IPS-NIHi11 (cell line): ENCODE results near the gene TMEM132E.
A peak's percentile ranks its signal among the peaks of the same experiment; 100 is the strongest.

ENCODE experiments used
- DNase-seq: peaks from one replicate; pipeline ENCODE4 v3.0.0; 2012; ENCODE audit warnings: mixed read lengths, low spot score

Gene TMEM132E

DNA sequence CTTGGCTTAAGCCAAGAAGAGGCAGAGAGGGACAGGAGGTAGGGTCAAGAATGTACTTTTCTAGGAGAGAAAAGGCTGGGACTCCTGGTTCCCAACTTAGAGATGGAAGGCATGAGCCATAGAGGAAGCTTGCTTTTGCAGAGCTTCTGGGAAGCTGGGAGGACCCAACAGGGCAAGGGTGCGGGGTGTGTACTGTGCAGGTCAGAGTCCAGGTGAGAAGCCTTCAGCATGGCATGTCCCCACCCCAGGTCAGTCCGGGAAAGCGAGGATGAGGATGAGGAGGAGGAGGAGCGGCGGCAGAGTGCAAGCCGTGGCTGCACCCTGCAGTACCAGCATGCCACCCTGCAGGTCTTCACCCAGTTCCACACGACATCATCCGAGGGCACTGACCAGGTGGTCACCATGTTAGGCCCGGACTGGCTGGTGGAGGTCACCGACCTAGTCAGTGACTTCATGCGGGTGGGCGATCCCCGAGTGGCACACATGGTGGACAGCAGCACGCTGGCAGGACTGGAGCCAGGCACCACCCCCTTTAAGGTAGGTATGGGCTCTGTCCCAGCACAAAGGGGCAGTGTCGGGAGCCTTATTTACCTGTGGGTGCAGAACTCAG lies 55.3 kb downstream of the TMEM132E start:
- DNase-seq, result no peak

DNA sequence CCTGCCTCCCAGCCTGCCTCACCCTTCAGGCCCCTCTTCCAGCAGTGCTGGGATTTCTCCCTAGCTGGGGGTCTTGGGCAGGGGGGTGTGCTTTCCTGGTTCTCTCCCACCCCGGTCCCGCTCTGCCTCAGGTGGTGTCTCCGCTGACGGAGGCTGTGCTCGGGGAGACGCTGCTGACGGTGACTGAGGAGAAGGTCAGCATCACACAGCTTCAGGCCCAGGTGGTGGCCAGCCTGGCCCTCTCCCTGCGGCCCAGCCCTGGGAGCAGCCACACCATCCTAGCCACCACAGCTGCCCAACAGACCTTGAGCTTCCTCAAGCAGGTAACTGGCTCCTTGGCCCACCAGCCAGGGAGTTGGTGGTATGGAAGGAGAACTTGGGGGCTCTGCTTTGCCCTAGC lies 56.5 kb downstream of the TMEM132E start:
- DNase-seq, result no peak

DNA sequence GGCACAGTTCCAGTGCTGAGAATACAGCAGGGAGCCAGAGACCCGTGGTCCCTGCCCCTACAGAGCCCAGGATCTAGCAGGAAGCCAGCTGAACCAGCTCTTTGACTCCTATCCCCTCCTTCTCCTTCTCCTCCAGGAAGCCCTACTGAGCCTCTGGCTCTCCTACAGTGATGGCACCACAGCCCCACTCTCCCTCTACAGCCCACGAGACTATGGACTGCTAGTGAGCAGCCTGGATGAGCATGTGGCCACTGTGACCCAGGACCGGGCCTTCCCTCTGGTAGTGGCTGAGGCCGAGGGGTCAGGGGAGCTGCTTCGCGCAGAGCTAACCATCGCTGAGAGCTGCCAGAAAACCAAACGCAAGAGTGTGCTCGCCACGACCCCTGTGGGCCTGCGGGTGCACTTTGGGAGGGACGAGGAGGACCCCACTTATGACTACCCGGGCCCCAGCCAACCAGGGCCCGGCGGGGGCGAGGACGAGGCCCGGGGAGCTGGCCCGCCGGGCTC lies 57.7 kb downstream of the TMEM132E start:
- no peak for DNase-seq

DNA sequence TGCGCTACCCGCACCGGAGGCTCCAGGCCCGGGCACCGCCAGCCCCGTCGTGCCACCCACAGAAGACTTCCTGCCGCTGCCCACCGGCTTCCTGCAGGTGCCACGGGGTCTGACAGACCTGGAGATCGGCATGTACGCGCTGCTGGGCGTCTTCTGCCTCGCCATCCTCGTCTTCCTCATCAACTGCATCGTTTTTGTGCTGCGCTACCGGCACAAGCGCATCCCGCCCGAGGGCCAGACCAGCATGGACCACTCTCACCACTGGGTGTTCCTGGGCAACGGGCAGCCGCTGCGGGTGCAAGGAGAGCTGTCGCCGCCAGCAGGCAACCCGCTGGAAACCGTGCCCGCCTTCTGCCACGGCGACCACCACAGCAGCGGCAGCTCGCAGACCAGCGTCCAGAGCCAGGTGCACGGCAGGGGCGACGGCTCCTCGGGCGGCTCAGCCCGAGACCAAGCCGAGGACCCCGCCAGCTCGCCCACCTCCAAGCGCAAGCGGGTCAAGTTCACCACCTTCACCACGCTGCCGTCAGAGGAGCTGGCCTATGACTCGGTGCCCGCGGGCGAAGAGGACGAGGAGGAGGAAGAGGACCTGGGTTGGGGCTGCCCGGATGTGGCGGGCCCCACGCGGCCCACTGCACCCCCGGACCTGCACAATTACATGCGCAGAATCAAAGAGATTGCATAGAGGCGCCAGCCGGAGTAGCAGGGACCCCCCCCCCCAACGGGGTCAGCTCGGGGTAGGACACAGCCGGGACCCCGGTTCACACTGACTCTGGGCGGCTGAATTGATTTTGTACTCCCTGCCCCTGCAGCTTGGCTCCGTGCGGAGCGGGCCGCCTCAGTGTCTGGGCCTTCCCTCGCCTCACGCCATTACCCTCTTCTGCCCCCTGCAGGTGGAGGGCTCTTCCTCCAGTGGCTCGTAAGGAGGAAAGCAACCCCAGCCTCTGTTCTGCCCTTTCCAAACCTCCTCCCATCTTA lies 58.5 kb downstream of the TMEM132E start:
- peak; percentile 92 for DNase-seq

DNA sequence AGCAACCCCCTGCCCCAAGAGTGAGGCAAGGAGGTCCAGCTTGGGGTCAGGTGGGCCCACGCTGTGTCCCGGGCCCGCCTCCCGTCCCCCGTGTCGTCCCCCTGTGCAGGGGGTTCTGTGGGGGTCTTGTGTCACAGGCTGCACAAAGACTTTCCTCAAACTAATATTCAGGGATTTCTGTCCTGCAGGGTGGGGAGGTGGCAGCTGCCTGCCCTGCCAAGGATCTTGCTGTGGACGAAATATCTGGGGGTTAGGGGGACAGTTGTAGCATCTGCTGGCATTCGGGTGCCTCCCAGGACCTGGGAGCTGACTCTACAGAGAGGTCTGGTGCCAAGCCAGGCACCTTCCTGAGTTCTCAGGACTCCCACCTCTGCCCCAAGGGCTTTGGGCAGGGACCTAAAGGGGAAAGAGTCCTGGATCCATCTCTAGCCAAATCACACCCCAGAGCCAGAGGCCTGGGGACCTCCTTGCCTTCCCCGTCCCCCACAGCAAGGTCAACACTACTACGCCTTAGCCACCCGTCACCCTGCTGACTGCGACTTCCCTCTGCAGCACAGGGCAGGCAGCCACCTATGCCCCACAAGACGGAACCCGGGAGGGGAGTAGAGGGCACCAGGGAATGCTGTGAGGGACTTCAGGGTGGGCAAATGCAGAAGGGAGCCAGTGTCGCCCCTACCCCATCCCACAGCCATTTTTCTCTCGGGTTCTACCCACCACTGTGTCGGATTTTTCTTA lies 59.3 kb downstream of the TMEM132E start:
- no peak for DNase-seq

DNA sequence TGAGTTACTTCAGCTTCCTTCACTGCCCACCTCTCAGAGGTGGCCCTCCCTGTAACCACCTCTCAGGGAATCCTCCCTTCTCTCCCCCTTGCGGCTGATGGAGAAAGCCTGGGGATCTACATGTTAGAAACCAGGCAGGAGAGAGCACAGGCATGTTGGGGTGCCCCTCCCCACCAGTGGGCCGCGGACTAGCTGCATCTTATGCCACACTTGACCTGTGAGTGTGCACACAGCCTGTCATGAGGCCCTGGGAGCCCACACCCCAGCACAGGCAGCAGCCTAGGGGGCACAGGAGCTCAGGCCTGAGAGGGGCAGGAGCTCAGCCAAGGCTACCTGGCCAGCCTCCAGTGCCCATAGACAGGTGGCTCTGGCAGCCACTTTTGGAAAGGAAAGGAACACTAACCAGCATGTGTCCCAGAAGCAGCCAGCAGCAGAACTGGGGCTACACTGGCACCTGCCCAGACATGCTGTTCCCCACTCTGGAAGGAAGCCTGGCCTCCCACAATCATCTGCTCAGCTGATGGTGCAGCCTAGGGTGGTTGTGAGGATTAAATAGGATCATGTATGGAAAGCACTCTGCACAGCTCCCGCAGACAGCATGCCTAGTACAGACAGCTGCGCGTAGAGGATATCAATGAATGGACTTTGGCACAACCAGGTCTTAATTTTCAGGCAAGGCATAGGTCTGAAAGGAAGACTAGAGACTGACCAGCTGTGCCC lies 60.5 kb downstream of the TMEM132E start:
- no peak for DNase-seq

DNA sequence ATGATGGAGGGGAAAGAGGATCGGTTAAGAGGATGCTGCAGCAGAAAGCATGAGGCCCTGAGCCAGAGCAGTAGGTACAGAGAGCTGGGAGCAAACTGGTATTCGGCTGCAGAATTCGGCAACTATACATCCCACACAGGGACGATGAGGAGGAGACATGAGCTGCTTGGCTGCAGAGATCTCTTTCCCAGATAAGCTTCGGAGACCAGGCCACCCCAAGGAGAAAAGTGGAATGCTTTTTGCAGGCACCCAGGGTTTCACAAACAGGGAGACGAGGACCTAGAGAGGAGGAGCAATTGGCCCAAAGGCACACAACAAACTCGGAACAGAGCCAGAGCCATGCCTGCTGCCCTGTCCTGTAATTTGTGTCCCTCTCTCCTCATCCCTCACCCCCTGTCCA lies 62.0 kb downstream of the TMEM132E start:
- no peak for DNase-seq

DNA sequence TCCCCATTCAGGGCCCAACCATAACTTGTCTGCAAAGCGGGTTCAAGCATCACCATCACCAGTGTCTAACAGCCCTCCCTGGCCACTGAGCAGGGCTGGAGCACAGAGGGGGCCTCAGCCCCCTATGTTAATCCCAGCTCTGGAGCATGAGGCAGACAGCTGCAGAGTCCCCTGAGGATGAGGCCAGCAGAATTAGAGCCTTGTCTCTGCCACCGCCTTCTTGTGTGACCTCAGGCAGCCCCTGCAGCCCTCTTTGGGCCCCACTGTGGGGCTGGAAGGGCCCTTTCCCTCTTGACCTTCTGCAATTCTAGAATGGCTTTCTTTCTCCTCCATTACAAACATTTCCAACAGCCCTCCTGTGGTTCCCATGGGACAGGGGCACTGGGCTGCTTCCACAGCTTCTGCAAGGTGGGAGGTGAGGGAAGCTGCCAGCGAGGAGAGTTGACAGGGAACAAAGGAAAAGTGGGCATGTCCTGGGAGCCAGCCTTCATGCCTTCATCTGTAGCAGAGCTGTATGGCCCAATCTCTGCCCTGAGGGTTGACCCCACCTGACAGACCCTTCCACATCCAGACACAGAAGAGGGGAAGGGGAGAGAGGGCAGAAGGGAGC lies 65.7 kb downstream of the TMEM132E start:
- no peak for DNase-seq

DNA sequence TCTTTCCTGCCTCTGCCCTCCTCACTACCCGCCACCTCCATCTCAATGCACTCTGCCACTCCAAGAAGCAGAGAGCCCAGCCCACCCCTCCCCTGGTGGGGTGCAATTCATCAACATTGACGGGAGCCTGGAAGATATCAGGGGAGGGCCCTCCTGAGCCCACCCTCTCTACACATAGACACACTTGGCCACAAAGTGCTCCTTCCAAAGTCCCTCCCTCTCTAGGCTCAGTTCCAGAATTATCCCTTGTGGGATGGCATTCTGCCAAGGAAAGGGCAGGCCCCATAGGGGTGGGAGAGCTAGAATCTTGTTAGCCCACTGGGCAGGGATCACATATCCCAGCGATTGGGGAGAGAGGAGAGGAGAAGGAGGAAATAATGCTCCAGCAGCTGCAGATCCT lies 66.2 kb downstream of the TMEM132E start:
- DNase-seq, result no peak

DNA sequence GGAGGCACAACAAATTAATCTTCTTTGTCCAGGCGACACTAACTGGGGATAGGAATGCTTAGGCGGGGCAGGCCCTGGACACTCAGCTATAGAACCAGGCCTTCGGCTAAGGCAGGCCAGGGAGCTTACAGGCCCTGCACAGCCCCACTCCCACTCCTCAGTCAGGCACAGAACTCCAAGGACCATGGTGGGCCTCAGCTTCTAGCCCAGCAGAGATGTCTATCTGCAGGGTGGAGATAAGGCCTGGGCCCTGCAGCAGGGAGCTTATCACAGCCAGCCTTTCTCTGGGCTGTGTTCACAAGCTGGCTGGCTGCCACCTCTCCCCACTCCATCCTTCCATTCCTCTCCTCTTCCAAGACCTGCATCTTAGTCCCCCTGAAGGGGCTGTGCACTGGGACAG lies 68.1 kb downstream of the TMEM132E start:
- DNase-seq, result no peak

DNA sequence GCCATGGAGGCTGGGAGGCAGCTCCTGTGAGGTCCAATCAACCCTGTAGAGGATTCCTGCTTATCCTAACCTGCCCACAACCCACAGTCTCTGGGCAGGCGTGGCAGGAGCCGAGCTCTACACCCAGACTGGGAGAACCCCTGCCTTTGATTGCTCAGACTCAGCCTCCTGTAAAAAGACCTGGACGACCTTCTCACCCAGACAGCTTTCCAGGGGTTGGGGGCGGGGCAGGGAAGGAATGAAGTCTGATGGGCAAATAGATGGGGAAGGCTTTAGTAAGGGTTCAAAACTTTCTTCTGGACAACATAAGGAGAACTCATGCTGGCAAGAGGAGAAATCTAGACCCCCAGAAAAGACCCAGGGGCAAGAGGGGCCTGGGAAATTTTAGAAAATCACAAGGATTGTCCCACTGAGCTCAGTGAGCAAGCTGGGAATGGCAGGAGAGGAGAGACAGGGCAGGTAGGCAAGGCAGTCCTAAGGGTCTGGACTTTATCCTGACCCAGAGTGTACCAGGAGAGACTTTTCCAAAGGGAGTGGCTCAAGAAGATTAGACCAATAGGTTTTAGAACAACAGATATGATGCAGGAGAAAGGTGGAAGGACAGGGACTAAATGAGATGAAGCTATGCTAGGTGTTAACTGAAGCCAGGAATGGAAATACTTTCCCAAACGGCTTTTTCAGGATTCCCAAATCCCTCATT lies 70.8 kb downstream of the TMEM132E start:
- DNase-seq, result no peak

DNA sequence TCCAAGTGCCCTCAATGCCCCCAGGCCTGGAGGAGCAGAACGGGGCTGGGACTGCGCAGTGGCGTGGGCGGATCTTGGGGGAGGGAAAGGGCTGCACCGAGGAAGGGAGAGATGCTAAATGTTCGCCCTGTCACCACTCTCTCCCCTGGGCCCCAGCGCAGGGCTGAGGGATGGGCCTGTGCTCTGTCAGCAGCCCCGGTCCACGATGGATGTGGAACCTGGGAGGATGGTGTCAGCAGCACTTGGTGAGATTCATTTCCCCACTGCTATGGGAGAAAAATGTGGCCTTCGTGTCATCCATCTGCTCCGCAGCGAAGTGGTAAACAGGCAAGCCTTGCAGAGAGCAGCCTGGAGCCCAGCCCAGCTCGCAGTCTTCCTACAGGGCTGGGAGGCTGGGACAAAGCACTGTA lies 72.0 kb downstream of the TMEM132E start:
- DNase-seq, result no peak

DNA sequence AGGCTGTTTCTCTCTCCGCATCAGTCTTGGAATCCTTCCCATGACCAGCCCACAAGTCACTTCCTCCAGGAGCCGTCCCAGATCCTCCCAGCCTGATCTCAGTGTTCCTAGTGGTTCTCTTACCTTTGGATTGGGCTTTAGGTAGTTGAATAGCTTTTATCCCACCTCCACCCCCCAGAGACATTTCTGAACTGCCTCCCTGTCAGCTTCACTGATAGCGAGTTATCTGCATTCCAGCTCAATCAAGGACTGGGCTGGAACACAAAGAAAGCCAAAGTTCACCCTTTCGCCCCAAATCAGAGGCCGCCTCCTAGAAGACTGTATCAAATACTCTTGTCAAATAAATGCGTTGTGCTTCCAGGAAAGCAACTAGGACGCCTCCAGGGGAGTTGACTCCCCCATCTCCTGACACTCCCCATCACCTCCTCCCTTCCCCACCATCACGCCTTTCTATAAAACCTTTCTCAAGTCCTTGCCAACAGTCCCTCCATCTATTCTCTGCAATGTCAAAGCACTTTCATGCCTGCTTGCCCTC lies 72.7 kb downstream of the TMEM132E start:
- no peak for DNase-seq

DNA sequence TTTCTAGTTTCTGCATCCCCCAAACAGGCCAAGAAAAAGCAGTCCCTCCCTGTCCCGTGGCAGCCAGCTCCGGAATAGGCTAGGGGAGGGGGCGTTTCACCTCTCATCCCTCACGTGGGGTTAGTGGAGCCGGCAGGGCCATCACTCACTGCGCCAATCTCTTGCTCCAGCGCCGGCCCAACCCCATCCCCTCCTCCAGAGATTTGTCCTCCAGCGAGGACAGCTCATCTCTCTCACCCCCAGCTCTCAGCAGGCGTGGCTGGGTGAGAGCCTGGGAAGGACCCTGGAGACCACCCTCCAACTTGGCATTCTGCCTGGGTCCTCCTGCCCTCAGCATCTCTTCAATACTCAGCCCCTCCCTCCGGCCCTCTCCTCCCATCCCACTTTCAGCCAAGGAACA lies 74.1 kb downstream of the TMEM132E start:
- no peak for DNase-seq

DNA sequence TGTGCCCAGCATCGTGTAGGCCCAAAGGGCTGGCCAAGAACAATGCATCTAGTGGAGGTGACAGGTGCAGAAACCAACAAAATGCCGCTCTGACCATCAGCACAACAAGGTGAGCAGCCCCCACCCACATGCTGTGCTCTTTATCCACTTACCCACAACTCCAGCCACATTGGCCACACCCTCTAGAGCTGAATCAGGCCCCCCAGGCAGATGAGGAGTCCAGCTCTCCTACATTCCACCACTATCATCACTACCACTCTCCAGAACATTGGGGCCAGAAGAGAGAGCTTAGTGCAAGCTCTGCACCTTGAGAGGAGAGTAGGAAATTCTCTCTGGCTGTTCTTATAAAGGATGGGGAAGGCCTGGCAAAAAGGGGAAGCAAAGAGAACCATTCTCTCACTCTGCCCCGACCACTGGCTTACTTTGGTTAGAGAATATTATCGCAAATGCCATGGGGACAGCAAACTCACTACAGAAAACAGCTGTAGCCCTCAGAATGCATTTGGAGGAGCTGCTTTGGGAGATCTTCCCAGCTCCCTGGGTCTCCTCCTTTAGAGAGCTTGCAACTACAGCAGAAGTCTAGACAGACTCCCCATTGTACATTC lies 75.0 kb downstream of the TMEM132E start:
- no peak for DNase-seq

DNA sequence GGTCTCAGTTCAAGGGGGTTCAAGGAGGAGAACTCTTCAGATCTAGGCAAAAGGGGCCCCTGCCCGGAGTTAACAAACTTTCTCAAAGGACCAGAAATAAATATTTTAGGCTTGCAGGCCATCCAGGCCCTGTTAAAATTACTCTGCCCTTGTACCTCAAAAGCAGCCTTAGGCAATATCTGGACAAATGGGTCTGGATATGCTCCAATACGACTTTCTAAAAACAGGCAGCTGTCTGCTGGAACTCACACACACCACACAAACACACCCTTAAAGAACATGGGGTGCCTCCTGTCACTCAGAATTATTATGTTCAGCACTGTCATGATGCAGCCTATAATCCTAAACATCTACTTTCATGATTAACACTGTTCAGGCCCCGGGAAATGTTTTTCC lies 75.5 kb downstream of the TMEM132E start:
- DNase-seq, result no peak

DNA sequence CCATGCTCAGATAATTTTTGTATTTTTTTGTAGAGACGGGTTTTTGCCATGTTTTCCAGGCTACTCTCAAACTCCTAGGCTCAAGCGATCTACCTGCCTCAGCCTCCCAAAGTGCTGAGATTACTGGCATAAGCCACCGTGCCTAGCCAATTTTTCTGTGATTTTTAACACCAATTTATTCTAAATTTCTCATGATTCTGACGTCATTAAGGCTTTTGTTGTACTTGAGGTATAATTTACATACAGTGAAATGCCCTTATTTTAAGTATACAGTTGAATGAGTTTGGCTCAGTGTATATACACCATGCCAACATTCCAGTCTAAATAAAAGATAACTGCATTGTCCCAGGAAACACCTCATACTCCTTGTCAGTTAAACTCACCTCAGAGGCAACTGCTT lies 77.4 kb downstream of the TMEM132E start:
- DNase-seq, result no peak

DNA sequence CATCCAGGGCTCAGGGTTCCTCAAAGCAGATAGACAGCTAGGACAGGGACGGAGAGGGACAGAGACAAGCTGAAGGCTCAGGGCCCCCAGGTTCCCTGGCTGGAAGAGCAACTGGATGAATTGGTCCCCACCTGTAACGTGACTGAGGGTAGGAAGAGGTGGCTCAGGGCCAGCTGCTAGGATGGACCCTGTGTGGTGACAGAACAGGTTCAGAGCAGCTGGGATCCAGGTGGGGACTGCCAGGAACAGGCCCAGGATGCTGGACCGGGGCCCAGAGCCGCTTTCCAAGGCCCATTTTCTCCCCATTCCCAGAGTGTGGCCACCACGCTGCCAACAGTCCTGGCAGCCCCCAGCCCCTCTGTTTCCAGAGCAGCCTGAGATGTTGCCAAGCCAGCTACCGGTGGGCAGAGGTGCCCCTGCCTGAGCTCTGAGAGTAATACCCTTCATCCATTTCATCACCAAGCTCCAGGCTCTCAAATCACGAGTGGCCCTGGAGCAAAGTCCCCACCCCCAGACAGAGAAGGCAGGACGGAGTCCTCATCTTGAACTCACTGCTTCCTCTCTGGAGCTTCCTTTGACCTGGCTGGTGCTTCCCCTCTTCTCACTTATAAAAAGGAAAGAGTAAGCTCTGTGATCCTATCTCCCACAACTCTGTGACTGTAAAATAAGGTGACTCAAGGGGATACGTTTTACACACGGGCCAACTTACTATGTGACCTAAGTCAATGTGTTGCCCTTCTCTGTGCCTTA lies 79.6 kb downstream of the TMEM132E start:
- DNase-seq, result no peak

DNA sequence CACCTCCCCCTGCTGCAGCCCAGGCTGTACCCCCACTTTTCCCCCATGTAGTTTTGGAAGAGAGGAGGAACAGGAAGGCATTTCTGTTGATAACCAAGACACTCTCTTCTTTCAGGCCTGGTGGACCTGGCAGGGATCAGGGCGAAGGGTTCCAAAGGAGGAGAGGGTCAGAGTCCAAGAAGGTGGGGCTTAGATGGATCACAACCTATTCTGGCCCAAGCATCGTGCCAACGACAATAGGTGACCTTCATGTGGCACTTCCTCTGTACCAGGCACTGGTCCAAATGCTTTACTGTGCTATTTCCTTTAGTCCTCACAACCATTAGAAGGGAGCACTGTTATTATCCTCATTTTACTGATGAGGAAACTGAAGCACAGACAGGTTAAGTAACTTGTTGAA lies 84.3 kb downstream of the TMEM132E start:
- no peak for DNase-seq
